H9 (cell line): ENCODE data around the gene KRTAP9-1. TPM values are rescaled to one million over a fixed set of nuclear protein-coding genes. Genes with fewer than 3 reads are reported as not detected.
"Not testable (repeated sequence)": the region's sequence is repeated elsewhere in the genome, so short reads cannot be mapped to it uniquely, and the experiment has no call there.

Experiments
- DNase-seq: peaks from one replicate; pipeline ENCODE4 v3.0.0-alpha.2; 2017
- H2AFZ ChIP-seq: one replicate; pipeline ENCODE4 v1.6.1; 2013; ENCODE audit warnings: mild to moderate bottlenecking, low read length, control low read depth, moderate library complexity
- H2AK5ac ChIP-seq: 2 replicates; pipeline ENCODE4 v1.6.1; 2013; ENCODE audit warnings: low read length, control low read depth, mixed read lengths; ENCODE audit not compliant: insufficient read length
- H2BK120ac ChIP-seq: one replicate; pipeline ENCODE4 v1.6.1; 2013; ENCODE audit warnings: low read depth, mild to moderate bottlenecking, low read length, control low read depth, inconsistent platforms; ENCODE audit not compliant: poor library complexity, severe bottlenecking
- H2BK12ac ChIP-seq: 2 replicates; pipeline ENCODE4 v1.6.1; 2013; ENCODE audit warnings: low read length, control low read depth, mixed read lengths, low read depth; ENCODE audit not compliant: insufficient read length
- H2BK15ac ChIP-seq: 2 replicates; pipeline ENCODE4 v1.6.1; 2013; ENCODE audit warnings: low read depth, low read length, control low read depth
- H2BK20ac ChIP-seq: one replicate; pipeline ENCODE4 v1.6.1; 2013; ENCODE audit warnings: low read depth, mild to moderate bottlenecking, low read length, control low read depth, inconsistent platforms; ENCODE audit not compliant: poor library complexity, severe bottlenecking
- H2BK5ac ChIP-seq: 2 replicates; pipeline ENCODE4 v1.6.1; 2013; ENCODE audit warnings: low read length, control low read depth, mixed read lengths; ENCODE audit not compliant: insufficient read length
- H3K14ac ChIP-seq: 2 replicates; pipeline ENCODE4 v1.6.1; 2013; ENCODE audit warnings: low read length, control low read depth; ENCODE audit not compliant: insufficient read depth
- H3K18ac ChIP-seq: 2 replicates; pipeline ENCODE4 v1.6.1; 2013; ENCODE audit warnings: low read depth, mild to moderate bottlenecking, mixed read lengths, low read length, control low read depth; ENCODE audit not compliant: insufficient read length
- H3K23ac ChIP-seq: 2 replicates; pipeline ENCODE4 v1.6.1; 2013; ENCODE audit warnings: low read length, control low read depth, mixed read lengths, low read depth; ENCODE audit not compliant: insufficient read length
- H3K23me2 ChIP-seq: 2 replicates; pipeline ENCODE4 v1.6.1; 2013; ENCODE audit warnings: low read depth, mild to moderate bottlenecking, mixed read lengths, low read length, control low read depth; ENCODE audit not compliant: insufficient read length, poor library complexity, severe bottlenecking
- H3K27ac ChIP-seq: 2 replicates; pipeline ENCODE4 v1.5.1; 2013; ENCODE audit warnings: low read length, control low read depth, mixed read lengths, low read depth; ENCODE audit not compliant: insufficient read length
- H3K27me3 ChIP-seq: 2 replicates; pipeline ENCODE4 v1.6.1; 2013; ENCODE audit warnings: low read length, control low read depth, inconsistent platforms; ENCODE audit not compliant: insufficient read depth
- H3K4ac ChIP-seq: 2 replicates; pipeline ENCODE4 v1.6.1; 2013; ENCODE audit warnings: low read depth, mild to moderate bottlenecking, control low read depth, inconsistent platforms, low read length, moderate library complexity
- H3K4me1 ChIP-seq: 2 replicates; pipeline ENCODE4 v1.6.1; 2013; ENCODE audit warnings: low read length, control low read depth, inconsistent platforms; ENCODE audit not compliant: insufficient read depth
- H3K4me2 ChIP-seq: 2 replicates; pipeline ENCODE4 v1.6.1; 2013; ENCODE audit warnings: low read length, control low read depth, mixed read lengths; ENCODE audit not compliant: insufficient read length, insufficient read depth
- H3K56ac ChIP-seq: 2 replicates; pipeline ENCODE4 v1.6.1; 2013; ENCODE audit warnings: low read depth, mild to moderate bottlenecking, mixed read lengths, low read length, control low read depth; ENCODE audit not compliant: insufficient read length
- H3K79me1 ChIP-seq: 2 replicates; pipeline ENCODE4 v1.6.1; 2013; ENCODE audit warnings: low read depth, mild to moderate bottlenecking, moderate library complexity, low read length, control low read depth, inconsistent platforms; ENCODE audit not compliant: insufficient read depth, poor library complexity, severe bottlenecking
- H3K79me2 ChIP-seq: 2 replicates; pipeline ENCODE4 v1.6.1; 2013; ENCODE audit warnings: low read length, control low read depth, inconsistent platforms; ENCODE audit not compliant: insufficient read depth
- H3K9ac ChIP-seq: 2 replicates; pipeline ENCODE4 v1.6.1; 2013; ENCODE audit warnings: low read length, control low read depth, mixed read lengths; ENCODE audit not compliant: insufficient read length; ENCODE audit errors: extremely low read depth
- H3K9me3 ChIP-seq: one replicate; pipeline ENCODE4 v1.6.1; 2013; ENCODE audit warnings: low read depth, low read length, inconsistent platforms; ENCODE audit not compliant: control insufficient read depth
- H3T11ph ChIP-seq: one replicate; pipeline ENCODE4 v1.6.1; 2013; ENCODE audit warnings: mild to moderate bottlenecking, low read length, control low read depth, inconsistent platforms
- H4K20me1 ChIP-seq: one replicate; pipeline ENCODE4 v1.6.1; 2013; ENCODE audit not compliant: control insufficient read depth, insufficient read length, insufficient read depth
- H4K5ac ChIP-seq: 2 replicates; pipeline ENCODE4 v1.6.1; 2013; ENCODE audit warnings: low read depth, mild to moderate bottlenecking, mixed read lengths, low read length, control low read depth; ENCODE audit not compliant: insufficient read length
- H4K8ac ChIP-seq: replicated peaks from 2 replicates; pipeline ENCODE4 v1.6.1; 2013; ENCODE audit warnings: low read length, control low read depth, mixed read lengths, low read depth; ENCODE audit not compliant: insufficient read length
- H4K91ac ChIP-seq: 2 replicates; pipeline ENCODE4 v1.6.1; 2013; ENCODE audit warnings: low read depth, mild to moderate bottlenecking, moderate library complexity, mixed read lengths, low read length, control low read depth; ENCODE audit not compliant: insufficient read length
- H3K27ac Mint-ChIP-seq, 3 experiments: 2 replicates in 2 of 3; 3 replicates in 1 of 3; pipeline ENCODE4 v1.8.0; 2020 to 2021; ENCODE audit warnings: mixed read lengths in 3 of 3, mild to moderate bottlenecking in 1 of 3, moderate library complexity in 1 of 3
- H3K27me3 Mint-ChIP-seq: 2 replicates; pipeline ENCODE4 v1.8.0; 2021; ENCODE audit warnings: low read depth, mild to moderate bottlenecking, moderate library complexity, mixed read lengths
- H3K36me3 Mint-ChIP-seq, 3 experiments: 2 replicates in 2 of 3; 3 replicates in 1 of 3; pipeline ENCODE4 v1.8.0; 2020 to 2021; ENCODE audit warnings: low read depth in 3 of 3, mixed read lengths in 3 of 3; ENCODE audit not compliant: insufficient read depth in 1 of 3
- H3K4me1 Mint-ChIP-seq, 2 experiments: 2 replicates each; pipeline ENCODE4 v1.8.0; 2020; ENCODE audit warnings: mixed read lengths in 2 of 2
- H3K4me3 Mint-ChIP-seq, 2 experiments: 2 replicates in 1 of 2; 3 replicates in 1 of 2; pipeline ENCODE4 v1.8.0; 2020 to 2021; ENCODE audit warnings: mild to moderate bottlenecking in 2 of 2, mixed read lengths in 2 of 2, moderate library complexity in 1 of 2
- H3K9me3 Mint-ChIP-seq, 2 experiments: 2 replicates in 1 of 2; 3 replicates in 1 of 2; pipeline ENCODE4 v1.8.0; 2020; ENCODE audit warnings: mild to moderate bottlenecking in 2 of 2, mixed read lengths in 2 of 2, moderate library complexity in 1 of 2
- WGBS: extraction: QIAGEN DNeasy Blood & Tissue Kit; methylation state at CpG from one replicate; pipeline ENCODE4 v1.1.7; 2013; ENCODE audit warnings: missing lambda C conversion rate, low lambda C conversion rate, mixed read lengths; ENCODE audit not compliant: insufficient read length; ENCODE audit errors: extremely low coverage; 5-methylcytosine and 5-hydroxymethylcytosine counted together
- total RNA-seq: library from RNA; stranded (reverse); gene quantifications from 2 replicates; pipeline ENCODE4 v1.2.1, GENCODE V29; 2021

Gene KRTAP9-1
- total RNA-seq, 1 experiment from 2014 or later: not detected

DNA sequence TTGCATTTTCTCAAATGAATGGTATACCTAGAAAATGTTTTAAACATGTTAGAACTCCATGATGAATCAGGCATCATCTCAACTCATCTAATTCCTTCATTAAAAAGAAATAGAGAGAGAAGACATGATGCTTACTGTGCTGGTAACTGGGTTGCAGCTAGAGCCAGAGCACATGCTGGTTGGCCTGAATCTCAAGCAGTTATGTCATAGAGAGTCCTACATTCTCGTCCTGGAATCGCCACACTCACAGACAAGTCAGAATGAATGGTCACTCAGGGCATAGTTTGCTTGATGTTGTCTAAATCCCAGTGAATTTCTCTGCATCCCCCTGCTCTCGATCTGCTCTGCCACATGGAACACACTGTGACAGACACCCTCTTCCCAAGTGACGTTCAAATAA is 47.4 kb downstream of the KRTAP9-1 start:
- not testable (repeated sequence) for H2BK5ac ChIP-seq, H3K79me1 ChIP-seq, H3K14ac ChIP-seq, H2AFZ ChIP-seq, H2BK20ac ChIP-seq, H2AK5ac ChIP-seq, H3K4ac ChIP-seq, DNase-seq, H3K79me2 ChIP-seq, H3K4me2 ChIP-seq, H3K27ac Mint-ChIP-seq, H3K27ac ChIP-seq, H3K9me3 ChIP-seq, H3K9ac ChIP-seq, H2BK120ac ChIP-seq, H4K8ac ChIP-seq, H3K4me1 ChIP-seq, H3K23me2 ChIP-seq, H4K91ac ChIP-seq, H2BK15ac ChIP-seq, H3K23ac ChIP-seq, H3K27me3 ChIP-seq, H3K36me3 Mint-ChIP-seq, H3K18ac ChIP-seq, H4K5ac ChIP-seq, H4K20me1 ChIP-seq, H3K4me3 Mint-ChIP-seq, H3T11ph ChIP-seq, H3K4me1 Mint-ChIP-seq, H3K56ac ChIP-seq, H2BK12ac ChIP-seq
- peaks cover 13% of the 10 kb centered on the region for H3K27me3 Mint-ChIP-seq
- H3K9me3 Mint-ChIP-seq: peaks cover 14 to 17% of the 10 kb centered on the region in 2 experiments
- WGBS: no CpG with 5 or more reads among the region's 4 CpGs

DNA sequence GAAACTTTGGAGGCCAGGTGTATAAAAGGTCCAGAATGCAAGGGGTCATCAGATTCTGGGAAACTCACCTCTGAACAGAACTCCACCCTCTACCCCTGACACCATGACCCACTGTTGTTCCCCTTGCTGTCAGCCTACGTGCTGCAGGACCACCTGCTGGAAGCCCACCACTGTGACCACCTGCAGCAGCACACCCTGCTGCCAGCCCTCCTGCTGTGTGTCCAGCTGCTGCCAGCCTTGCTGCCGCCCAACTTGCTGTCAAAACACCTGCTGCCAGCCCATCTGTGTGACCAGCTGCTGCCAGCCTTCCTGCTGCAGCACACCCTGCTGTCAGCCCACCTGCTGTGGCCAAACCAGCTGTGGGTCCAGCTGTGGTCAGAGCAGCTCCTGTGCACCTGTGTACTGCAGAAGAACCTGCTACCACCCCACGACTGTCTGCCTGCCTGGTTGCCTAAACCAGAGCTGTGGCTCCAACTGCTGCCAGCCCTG is 48.3 kb downstream of the KRTAP9-1 start, which contains the start of gene KRTAP9-8:
Gene KRTAP9-8 (plus strand): TSS at position 51 of the 489 bp plus-strand sequence. CDS start 53 bp downstream, at position 104.
- H3K27ac ChIP-seq, H3K36me3 Mint-ChIP-seq, H3K4ac ChIP-seq, H3K9me3 ChIP-seq, H4K8ac ChIP-seq, H2BK5ac ChIP-seq, DNase-seq, H4K20me1 ChIP-seq, H2BK15ac ChIP-seq, H3T11ph ChIP-seq, H3K23me2 ChIP-seq, H2AK5ac ChIP-seq, H3K9ac ChIP-seq, H3K79me1 ChIP-seq, H3K27ac Mint-ChIP-seq, H3K4me2 ChIP-seq, H2AFZ ChIP-seq, H4K91ac ChIP-seq, H3K27me3 ChIP-seq, H3K79me2 ChIP-seq, H2BK120ac ChIP-seq, H3K56ac ChIP-seq, H4K5ac ChIP-seq, H3K4me3 Mint-ChIP-seq, H2BK12ac ChIP-seq, H2BK20ac ChIP-seq, H3K14ac ChIP-seq, H3K4me1 Mint-ChIP-seq, H3K4me1 ChIP-seq, H3K18ac ChIP-seq, H3K23ac ChIP-seq: not testable (repeated sequence)
- Mint-ChIP-seq H3K9me3 (peaks cover 14 to 17% of the 10 kb centered on the region in 2 experiments), H3K27me3 (peaks cover 14% of the 10 kb centered on the region)
- WGBS: no CpG with 5 or more reads among the region's 3 CpGs
